ENCODE measurements around the gene THOP1.

The THOP1 gene

GRCh38 chr19:2804156-2805004, 19.1 kb downstream of the THOP1 start:
- DNase-seq (ENCODE audit: low read depth), result no peak

GRCh38 chr19:2805261-2805900, 20.1 kb downstream of the THOP1 start:
- DNase-seq (ENCODE audit: low read depth), result no peak

DNA sequence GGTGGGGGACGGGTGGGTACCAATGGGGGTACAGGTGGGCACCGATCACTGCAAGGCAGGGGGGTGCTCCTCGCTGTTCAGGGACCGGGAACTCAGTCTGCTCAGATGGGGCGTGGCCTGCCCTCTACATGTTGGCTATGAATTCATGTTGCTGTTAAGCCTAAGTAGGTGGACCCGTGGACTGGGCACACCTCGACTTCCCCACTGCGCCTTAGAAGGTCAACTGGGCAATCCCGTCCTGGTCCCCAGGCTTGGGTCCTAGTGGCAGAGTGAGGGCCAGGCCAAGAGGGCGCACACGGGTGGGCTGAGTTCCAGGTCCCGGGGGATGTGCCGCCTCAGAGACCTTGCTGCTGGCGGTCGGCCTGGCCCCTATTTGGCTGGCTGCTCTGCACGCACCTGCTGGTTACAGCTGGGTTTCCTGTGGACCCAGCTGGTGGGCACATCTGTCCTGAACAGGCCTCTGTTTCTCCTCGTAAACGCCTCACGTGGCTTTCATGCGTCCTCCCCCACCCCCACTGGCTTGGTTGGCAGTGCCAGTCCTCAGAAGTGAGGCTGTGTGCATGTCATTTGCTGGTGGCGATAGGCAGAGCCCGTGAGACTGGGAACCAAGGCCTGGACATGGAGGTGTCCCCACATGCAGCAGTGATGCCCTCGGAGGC, 20.8 kb downstream of the THOP1 start:
- DNase-seq (ENCODE audit: low read depth), result no peak

GRCh38 chr19:2806736-2807378, 21.6 kb downstream of the THOP1 start:
- no peak for DNase-seq (ENCODE audit: low read depth)

DNA sequence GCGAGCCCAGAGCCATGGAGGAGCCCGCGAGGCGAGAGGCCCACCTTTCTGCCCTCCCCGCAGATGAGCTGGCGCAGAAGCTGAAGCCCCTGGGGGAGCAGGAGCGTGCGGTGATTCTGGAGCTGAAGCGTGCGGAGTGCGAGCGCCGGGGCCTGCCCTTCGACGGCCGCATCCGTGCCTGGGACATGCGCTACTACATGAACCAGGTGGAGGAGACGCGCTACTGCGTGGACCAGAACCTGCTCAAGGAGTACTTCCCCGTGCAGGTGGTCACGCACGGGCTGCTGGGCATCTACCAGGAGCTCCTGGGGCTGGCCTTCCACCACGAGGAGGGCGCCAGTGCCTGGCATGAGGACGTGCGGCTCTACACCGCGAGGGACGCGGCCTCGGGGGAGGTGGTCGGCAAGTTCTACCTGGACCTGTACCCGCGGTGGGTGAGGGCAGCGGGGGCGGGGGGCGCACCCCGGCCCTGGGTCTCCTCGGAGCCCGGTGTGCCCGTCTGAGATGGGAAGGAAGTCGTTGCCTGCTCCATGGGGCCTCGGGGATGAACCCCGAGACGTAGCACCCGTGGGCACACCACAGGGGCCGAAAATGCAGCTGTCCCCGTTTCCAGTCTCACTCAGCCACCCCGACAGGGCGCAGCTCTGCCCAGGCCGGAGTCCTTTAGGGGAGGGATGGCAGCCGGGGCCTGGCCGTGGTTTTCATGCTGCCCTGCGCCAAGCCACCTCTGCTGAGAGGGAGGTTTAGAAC, 22.3 kb downstream of the THOP1 start:
- no peak for DNase-seq (ENCODE audit: low read depth)

- DNase-seq (ENCODE audit: low read depth), result no peak
Measured at GRCh38 chr19:2808129-2808941, 23.0 kb downstream of the THOP1 start.

DNA sequence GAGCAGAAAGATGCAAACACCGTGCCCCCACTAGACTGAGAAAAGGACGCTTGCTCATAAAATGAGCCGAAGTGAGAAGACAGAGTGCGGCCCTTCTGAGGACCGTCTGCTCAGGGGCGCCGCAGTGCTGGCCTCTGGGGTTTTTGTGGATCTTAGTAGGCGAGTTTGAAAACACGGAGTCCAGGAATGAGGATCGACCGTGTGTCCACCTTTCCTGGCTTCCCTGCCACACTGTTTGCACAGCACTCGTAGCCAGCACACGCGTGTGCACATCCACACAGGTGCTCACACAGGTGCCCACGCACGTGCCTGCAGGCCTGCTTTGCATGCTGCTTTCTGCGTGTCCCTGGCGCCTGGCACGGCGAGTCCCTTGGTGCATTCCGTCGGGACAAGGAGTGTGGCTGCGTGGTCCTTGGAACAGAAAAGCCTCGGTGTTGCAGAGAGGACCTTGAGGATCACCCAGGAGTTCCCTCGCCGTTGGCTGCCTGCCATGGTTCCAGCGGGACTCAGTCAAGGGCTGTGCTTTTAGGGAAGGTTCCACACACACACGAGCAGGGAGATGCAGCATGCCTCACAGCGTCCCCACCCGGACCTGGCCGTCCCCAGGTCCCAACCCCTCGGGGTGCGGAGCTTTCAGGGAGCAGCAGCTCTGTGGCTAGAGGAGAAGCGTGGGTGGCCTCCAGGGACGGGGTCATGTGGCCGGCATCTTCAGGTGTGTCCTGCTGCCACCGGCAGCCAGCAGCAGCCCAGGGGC, 24.3 kb downstream of the THOP1 start:
- no peak for DNase-seq (ENCODE audit: low read depth)

- no peak for DNase-seq (ENCODE audit: low read depth)
Measured at GRCh38 chr19:2810141-2811091, 25.1 kb downstream of the THOP1 start.

GRCh38 chr19:2811221-2811722, 26.0 kb downstream of the THOP1 start:
- DNase-seq (ENCODE audit: low read depth), result no peak

GRCh38 chr19:2811735-2812413, 26.6 kb downstream of the THOP1 start:
- DNase-seq (ENCODE audit: low read depth), result no peak

DNA sequence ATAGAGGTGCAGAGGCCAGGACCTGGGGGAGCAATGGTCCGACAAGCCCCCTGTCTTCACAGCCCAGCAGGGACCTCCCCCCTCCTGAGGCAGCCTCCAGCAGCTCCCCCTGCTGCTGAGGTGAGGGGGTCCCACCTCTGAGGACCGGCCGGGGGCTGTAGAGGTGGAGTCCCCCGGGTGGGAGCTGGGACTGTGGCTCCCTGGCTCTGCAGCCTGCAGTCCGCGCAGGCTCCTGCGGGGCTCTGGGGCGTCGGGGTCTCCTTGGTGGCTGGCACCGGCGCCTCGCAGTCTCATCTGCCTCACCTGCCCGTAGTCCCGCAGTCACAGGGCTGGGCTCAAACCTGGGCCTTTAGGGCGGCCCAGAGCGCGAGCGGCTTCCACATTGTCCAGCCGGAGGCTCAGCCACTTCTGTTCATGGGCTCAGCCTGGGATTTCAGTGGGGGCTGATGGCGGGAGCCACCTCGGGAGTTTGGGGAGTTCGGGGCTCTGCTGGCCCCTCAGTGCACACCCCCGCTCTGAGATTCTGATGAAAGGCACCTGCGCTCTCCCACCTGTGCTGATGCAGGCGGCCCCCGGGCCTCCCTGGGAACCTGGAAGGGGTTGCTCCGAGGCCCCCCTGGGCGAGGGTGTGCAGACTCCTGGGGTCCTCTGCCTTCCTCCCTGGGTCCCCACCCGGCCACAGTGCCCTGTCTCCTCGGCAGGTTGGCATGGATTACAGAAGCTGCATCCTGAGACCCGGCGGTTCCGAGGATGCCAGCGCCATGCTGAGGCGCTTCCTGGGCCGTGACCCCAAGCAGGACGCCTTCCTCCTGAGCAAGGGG, 27.3 kb downstream of the THOP1 start:
- no peak for DNase-seq (ENCODE audit: low read depth)

DNA sequence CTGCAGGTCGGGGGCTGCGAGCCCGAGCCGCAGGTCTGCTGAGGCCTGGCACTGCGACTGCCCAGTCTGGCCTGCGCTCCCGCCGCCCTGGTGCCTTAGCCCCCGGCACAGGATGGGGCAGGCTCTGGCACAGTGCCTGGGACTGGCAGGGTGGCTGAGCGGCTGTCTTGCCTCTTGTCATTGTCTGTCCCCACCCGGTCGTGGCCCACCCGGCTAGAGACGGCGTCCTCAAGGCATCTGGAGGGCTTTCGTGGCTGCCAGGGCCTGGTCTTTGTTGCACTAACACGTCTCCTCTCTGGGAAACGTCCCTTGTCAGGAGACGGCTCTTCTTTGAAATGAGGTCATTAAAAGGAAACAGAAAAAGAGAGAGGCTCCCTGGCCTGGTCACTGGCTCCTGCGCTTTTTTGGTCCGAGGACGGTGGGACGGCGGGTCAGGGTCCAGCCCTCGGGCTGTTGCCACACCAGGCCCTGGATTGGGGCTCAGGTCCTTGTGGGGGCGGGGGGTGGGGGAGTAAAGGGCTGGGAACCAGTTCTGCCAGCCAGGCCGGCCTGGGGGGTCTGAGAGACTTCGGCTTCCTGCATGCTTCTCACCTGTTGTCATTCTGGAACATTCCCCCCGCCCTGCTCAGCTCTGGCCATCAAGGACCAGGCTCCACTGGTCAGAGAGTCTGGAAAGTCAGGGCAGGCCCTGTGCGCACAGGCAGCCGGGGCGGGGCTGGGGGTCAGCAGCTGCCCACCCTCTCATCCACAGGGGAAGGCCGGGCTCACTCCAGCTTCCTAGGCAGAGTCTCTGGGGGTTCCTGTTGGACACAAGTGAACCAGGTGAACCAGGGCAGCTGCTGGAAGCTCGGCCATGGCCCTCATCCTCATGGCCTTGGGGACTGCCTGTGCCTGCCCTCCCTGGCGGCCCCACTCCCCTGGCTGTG, 28.2 kb downstream of the THOP1 start:
- DNase-seq (ENCODE audit: low read depth), result no peak

DNA sequence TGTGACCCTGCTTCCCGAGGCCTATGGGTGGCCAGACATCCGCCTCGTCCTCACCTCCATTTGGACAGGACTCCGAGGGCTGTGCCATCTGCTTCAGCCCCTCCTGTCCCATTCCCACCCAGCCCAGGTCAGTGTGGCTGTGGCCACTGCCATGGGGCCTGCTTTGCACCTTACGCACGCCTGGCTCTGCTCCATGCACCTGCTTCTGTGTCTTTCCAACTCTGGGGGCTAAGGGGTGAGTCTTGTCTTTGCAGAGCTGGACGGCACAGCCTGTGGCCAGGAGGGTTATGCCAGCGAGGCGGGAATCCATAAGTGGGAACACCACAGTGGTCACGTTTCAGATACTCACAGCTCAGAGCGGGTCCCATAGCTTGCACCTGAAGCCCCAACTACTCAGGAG, 29.1 kb downstream of the THOP1 start:
- no peak for DNase-seq (ENCODE audit: low read depth)

DNA sequence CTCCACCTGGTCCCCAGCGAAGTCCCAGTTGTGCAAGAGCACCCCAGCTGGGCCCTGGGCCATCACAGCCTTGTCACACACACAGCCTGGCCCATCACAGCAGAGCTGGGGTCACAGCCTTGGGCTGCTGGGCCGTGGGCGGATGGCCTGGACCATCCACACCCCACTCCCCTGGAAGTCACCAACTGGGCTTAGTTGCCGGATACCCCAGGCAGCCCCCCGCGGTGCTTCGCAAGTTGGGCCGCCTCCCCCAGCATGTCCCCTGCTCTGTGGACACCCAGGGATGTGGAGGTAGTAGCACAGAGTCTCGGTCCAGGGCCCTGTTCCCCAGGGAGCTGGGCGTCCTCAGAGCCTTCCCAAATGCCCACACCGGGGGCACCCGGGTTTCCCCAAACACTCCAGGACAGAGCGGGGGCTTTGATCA, 29.9 kb downstream of the THOP1 start:
- DNase-seq (ENCODE audit: low read depth), result no peak

GRCh38 chr19:2815923-2816322, 30.6 kb downstream of the THOP1 start:
- no peak for DNase-seq (ENCODE audit: low read depth)

GRCh38 chr19:2816641-2817040, 31.3 kb downstream of the THOP1 start:
- no peak for DNase-seq (ENCODE audit: low read depth)

All from T-helper 22 cell (primary cell).